ENCODE data around the gene ADAT3.

Gene ADAT3

GRCh38 chr19:1942934-1943555 is 37.8 kb downstream of the ADAT3 start:
- DNase-seq: peak; percentile 31 to 44

- DNase-seq: no peak
Measured at GRCh38 chr19:1943661-1944087, 38.5 kb downstream of the ADAT3 start.

GRCh38 chr19:1944088-1944915 is 39.1 kb downstream of the ADAT3 start:
- peak in 1 of 2 donors; percentile 30 for DNase-seq

GRCh38 chr19:1944916-1945561 is 39.8 kb downstream of the ADAT3 start:
- DNase-seq: no peak

GRCh38 chr19:1945899-1946298 is 40.7 kb downstream of the ADAT3 start:
- DNase-seq: peak; percentile 32

- DNase-seq: peak in 1 of 2 donors; percentile 21
Measured at GRCh38 chr19:1947651-1948209, 42.5 kb downstream of the ADAT3 start.

- DNase-seq: no peak
Measured at GRCh38 chr19:1949304-1950101, 44.3 kb downstream of the ADAT3 start.

GRCh38 chr19:1950640-1951039 is 45.4 kb downstream of the ADAT3 start:
- no peak for DNase-seq

GRCh38 chr19:1952635-1953034 is 47.4 kb downstream of the ADAT3 start:
- DNase-seq: no peak

GRCh38 chr19:1953037-1953436 is 47.8 kb downstream of the ADAT3 start:
- no peak for DNase-seq

- DNase-seq: no peak
Measured at GRCh38 chr19:1953441-1954094, 48.4 kb downstream of the ADAT3 start.

GRCh38 chr19:1954532-1954933 is 49.3 kb downstream of the ADAT3 start:
- no peak for DNase-seq

- DNase-seq: no peak
Measured at GRCh38 chr19:1955171-1956121, 50.2 kb downstream of the ADAT3 start.

- no peak for DNase-seq
Measured at GRCh38 chr19:1956122-1956494, 50.9 kb downstream of the ADAT3 start.

GRCh38 chr19:1956868-1957492 is 51.8 kb downstream of the ADAT3 start:
- no peak for DNase-seq

GRCh38 chr19:1957562-1958248 is 52.5 kb downstream of the ADAT3 start:
- DNase-seq: no peak

- DNase-seq: no peak
Measured at GRCh38 chr19:1959928-1960589, 54.9 kb downstream of the ADAT3 start.

- no peak for DNase-seq
Measured at GRCh38 chr19:1961000-1961883, 56.0 kb downstream of the ADAT3 start.
